Dendritic cell treated with granulocyte-macrophage colony-stimulating factor and Interleukin-4, amounts not matched to agents 40 ng/mL and 50 ng/mL, for 4 days (primary cell): ENCODE measurements around the gene HDAC4.
"Not testable (repeated sequence)": the region's sequence is repeated elsewhere in the genome, so short reads cannot be mapped to it uniquely, and the experiment has no call there.

Experiments
- H3K27ac Mint-ChIP-seq: one replicate; pipeline ENCODE4 v1.8.0; 2022; ENCODE audit warnings: mild to moderate bottlenecking, mixed read lengths
- H3K27me3 Mint-ChIP-seq: one replicate; pipeline ENCODE4 v1.8.0; 2022; ENCODE audit warnings: mild to moderate bottlenecking, mixed read lengths
- H3K36me3 Mint-ChIP-seq: one replicate; pipeline ENCODE4 v1.8.0; 2022; ENCODE audit warnings: low read depth, mixed read lengths
- H3K4me1 Mint-ChIP-seq: one replicate; pipeline ENCODE4 v1.8.0; 2022; ENCODE audit warnings: low read depth, mixed read lengths
- H3K4me3 Mint-ChIP-seq: one replicate; pipeline ENCODE4 v1.8.0; 2022; ENCODE audit warnings: mild to moderate bottlenecking, moderate library complexity, mixed read lengths
- H3K9me3 Mint-ChIP-seq: one replicate; pipeline ENCODE4 v1.8.0; 2022; ENCODE audit warnings: mixed read lengths
- intact Hi-C: fragments of 100-400 bp; cut with micrococcal nuclease; formaldehyde crosslinking; loops from one replicate; pipeline ENCODE4 v1.15.0; 2022

HDAC4 gene

DNA sequence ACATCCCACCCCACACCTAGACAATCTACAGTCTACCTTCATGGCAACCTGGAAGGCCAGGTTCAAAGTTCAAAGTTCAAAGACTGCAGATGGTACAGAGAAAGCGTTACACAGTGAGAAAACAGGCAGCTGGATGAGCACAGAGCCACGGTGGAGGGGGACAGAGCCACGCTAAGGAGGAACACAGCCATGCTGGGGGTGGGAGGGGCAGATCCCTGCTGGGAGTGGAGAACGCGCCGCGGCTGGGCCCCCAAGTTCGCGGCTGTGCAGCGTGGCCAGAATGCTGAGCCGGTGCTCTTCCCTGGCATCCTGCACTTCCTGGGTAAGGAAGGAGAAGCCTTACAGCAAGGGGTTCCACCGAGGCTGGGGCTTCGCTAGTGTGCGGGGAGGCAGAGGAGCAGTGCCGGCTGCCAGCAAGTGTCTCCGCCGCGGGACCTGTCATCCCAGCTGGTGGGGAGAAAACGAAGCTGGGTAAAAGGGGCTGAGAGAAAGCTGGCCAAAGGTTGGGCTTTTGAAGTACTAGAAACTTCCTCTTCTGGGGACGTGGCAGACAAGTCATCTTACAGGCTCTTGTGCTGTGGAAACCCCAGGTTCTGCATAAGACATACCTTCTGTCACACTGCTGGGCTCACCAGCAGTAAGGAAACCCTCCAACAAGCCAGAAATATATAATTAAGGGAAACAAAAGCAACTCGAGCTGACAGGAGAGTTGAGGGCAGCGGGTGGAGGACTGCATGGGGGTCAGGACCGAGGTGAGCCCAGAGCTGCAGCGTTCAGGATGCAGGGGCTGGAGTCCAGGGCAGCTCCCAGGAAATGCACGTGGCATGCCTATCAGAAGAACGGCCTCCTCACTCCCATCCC is 115.5 kb downstream of the HDAC4 start:
- H3K9me3 Mint-ChIP-seq = no peaks in the 10 kb centered on the region
- no peaks in the 10 kb centered on the region for H3K27me3 Mint-ChIP-seq
- peaks cover 17% of the 10 kb centered on the region for H3K4me1 Mint-ChIP-seq
- no peak overlapping the region for H3K27ac Mint-ChIP-seq
- H3K4me3 Mint-ChIP-seq = peak overlapping the region; percentile 68
- no peaks in the 10 kb centered on the region for H3K36me3 Mint-ChIP-seq
- intact Hi-C loops = no loop called here

DNA sequence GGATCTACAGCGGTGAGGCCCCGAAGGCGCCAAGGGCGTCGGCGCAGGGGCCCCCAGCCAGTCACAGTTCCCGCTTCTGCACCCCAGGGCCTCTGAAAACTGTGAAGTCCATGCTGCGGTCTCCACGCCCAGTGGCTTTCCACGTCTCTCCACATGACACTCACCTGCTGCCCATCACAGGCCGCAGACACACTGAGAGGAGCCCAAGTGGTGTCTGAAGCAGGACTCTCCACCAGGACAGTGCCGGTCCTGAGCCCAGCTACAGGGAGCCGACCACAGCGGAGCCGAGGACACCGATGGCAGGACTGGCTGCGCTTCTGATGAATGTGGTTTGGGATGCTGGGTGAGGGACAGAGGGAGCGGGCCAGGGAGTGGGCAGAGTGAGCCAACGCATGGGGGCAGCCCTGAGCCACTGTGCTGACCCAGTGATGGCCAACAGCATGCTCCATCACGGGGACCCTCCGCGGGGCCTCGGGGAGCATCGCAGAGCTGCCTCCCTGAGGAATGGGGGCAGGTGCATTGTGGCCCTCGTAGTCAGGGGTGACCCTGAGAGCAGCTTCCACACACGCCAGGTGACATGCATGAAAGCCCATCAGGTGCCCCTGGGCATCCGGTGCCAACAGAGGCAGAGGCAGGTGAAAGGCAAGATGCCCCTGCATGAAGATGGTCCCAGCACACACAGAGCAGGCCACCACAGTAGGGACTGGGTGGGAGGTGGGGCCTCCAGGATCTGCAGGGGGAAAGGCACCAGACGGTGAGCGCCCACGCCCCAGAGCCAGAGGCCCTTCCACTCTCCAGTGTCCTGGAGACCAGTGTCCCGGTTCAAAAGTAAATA is 116.6 kb downstream of the HDAC4 start:
- Mint-ChIP-seq H3K4me1 (peaks cover 6% of the 10 kb centered on the region), H3K36me3 (no peaks in the 10 kb centered on the region), H3K4me3 (no peak overlapping the region), H3K27ac (no peak overlapping the region), H3K9me3 (no peaks in the 10 kb centered on the region), H3K27me3 (no peaks in the 10 kb centered on the region)
- intact Hi-C loops = no loop called here

DNA sequence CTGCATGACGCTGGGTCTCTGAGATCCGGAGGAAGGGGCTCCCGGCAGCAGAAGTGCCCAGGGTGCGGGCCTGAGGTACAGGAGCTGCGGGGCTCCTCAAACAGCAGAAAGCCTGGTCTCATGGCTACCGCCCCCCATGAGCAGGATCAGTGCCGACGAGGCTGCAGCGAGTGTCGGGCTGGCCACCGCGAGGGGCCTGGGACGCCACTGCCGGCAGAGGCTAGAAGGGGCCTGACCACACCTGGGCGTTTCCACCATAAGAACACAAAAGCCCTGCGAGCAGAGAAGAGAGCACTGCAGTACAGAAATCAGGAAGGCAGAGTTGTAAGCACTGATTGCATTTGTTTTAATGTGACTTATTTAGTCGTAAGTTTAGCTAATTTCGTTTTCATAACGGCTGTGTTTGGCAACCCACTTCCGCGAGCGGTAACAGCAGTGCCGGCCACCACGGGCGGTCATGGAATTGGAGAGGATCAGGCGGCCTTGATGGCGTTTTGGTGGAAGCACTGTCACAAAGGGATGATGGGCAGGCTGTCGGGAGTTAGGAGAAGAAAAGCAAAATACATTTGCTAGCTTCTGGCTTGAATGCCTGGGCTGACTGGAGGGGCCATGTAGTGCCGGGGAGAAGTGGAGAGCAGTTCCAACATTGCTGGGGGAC is 117.4 kb downstream of the HDAC4 start:
- H3K27ac Mint-ChIP-seq = no peak overlapping the region
- H3K4me3 Mint-ChIP-seq = no peak overlapping the region
- H3K27me3 Mint-ChIP-seq = no peaks in the 10 kb centered on the region
- intact Hi-C loops = no loop called here
- no peaks in the 10 kb centered on the region for H3K36me3 Mint-ChIP-seq
- H3K4me1 Mint-ChIP-seq = no peaks in the 10 kb centered on the region
- H3K9me3 Mint-ChIP-seq = no peaks in the 10 kb centered on the region

DNA sequence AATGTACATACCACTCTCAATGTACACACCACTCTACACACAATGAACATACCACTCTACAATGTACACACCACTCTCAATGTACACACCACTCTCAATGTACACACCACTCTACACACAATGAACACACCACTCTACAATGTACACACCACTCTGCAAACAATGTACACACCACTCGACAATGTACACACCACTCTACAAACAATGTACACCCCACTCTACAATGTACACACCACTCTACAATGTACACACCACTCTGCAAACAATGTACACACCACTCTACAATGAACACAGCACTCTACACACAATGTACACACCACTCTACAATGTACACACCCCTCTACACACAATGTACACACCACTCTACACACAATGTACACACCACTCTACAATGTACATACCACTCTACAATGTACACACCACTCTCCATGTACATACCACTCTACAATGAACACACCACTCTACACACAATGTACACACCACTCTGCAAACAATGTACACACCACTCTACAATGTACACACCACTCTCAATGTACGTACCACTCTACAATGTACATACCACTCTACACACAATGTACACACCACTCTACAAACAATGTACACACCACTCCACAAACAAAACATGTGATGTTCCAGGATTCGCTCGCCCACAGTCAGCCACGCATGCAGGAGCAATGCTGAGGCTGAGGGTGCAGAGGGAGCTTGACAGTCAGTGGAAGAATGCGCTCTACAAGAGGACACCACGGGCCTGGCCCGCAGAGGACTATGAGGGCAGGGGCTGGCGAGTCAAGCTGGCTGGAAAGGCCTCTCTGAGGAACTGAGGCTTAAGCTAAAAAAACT is 118.2 kb downstream of the HDAC4 start:
- Mint-ChIP-seq H3K36me3 (no peaks in the 10 kb centered on the region), H3K9me3 (no peaks in the 10 kb centered on the region), H3K4me3 (no peak overlapping the region), H3K27me3 (no peaks in the 10 kb centered on the region), H3K4me1 (peaks cover 4% of the 10 kb centered on the region), H3K27ac (no peak overlapping the region)
- intact Hi-C loops = no loop called here

DNA sequence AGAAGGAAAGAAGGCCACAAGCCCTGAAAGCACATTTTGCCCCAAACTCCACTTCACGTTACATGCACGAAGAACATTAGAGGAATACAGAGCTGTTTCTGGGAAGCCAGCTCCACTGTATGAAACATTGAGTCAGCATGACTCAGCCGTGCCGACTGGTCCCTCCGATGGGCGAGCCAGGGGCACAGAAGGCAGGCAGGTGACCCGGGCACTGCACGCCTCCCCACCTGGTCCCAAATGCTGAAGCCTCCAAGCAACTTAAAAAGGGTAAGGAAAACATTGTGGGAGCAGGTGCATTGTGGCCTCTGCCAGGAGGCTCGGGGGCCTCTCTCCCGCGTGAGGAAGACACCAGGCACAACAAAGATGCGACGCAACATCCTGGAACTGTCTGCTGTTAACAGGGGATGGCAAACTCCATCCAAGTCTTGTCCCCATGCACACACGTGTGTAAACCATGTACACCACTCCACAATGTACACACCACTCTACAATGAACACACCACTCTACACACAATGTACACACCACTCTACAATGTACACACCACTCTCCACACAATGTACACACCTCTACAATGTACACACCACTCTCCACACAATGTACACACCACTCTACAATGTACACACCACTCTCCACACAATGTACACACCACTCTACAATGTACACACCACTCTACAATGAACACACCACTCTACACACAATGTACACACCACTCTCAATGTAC is 120.4 kb downstream of the HDAC4 start:
- H3K4me3 Mint-ChIP-seq, H3K36me3 Mint-ChIP-seq, H3K9me3 Mint-ChIP-seq, H3K27ac Mint-ChIP-seq, intact Hi-C loops, H3K27me3 Mint-ChIP-seq: not testable (repeated sequence)
- peaks cover 26% of the 10 kb centered on the region for H3K4me1 Mint-ChIP-seq

DNA sequence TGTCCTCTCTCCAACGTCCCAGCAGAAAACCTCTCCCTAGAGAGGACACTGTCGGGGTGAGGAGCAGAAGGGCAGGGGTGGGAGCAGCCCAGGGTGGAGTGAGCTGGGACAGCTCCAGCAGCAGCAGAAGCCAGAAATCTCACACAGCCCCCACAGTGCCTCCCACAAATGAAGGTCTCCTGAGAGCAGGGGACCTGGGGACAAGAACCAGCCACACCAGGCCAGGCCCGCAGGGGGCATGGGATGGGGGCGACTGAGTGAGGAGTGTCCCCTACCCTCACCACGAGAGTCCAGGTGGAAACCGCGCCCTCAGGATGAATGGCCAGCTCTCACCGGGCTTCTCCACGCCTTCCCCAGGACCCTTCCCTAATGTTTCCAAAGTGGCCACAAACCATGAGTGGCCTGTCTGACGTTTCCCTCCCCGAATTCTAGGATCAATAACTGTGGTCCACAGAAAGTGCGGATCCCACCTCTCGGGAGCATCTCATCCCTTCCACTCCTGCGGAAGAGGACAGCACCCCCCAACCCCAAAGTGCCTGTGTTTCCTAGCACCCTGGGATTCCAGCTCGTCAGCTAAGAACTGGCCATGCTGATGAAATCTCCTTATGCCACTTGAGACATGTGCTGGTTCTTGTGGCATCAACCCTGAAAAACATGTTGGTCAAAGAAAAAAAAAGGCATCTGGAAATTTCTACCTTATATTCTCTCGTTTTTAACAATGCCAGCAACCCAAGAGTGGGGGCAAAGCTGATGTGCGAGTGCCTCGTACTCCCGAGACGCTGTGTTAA is 121.1 kb downstream of the HDAC4 start:
- Mint-ChIP-seq H3K4me1 (peaks cover 33% of the 10 kb centered on the region), H3K4me3 (no peak overlapping the region), H3K9me3 (no peaks in the 10 kb centered on the region), H3K27ac (no peak overlapping the region), H3K36me3 (no peaks in the 10 kb centered on the region), H3K27me3 (peaks cover 2% of the 10 kb centered on the region)
- intact Hi-C loops = loop anchor here (2.0 kb wide), 1 partner anchor 35 kb away; no protein-coding TSS in a partner anchor

DNA sequence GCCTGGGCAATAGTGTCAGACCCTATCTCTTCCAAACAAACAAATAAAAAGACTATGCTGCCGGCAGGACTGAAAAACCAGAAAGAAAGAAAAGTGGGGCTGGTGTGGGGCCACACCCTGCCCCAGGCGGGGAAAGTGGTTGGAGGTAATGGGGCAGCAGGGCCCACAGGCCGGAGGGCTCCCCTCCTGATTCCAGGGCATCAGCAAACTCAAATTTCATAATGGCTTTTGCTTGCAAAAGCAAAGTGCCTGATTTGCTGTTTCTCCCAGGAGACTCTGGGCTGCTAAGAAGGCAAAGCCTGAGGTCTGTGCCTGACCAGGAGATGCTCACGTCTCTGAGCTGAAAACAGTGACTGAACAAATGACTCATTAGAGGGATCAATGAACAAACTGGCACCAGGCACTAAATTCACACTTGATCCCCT is 121.9 kb downstream of the HDAC4 start:
- intact Hi-C loops = loop anchor here (2.0 kb wide), 1 partner anchor 36 kb away; no protein-coding TSS in a partner anchor
- no peak overlapping the region for H3K4me3 Mint-ChIP-seq
- no peaks in the 10 kb centered on the region for H3K9me3 Mint-ChIP-seq
- H3K36me3 Mint-ChIP-seq = no peaks in the 10 kb centered on the region
- H3K27me3 Mint-ChIP-seq = peaks cover 2% of the 10 kb centered on the region
- no peak overlapping the region for H3K27ac Mint-ChIP-seq
- peaks cover 41% of the 10 kb centered on the region for H3K4me1 Mint-ChIP-seq

DNA sequence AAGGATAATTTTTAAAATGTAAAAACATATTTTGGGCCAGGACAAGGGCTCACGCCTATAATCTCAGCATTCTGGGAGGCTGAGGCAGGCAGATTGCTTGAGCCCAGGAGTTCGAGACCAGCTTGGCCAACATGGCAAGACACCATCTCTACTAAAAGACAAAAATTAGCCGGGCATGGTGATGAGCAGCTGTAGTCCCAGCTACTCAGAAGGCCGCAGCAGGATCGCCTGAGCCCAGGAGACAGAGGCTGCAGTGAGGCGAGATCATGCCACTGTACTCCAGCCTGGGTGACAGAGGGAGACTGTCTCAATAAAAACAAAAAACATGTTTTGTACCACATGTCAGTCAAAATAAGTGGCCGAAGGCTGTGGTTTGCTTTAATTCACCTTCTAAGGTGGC is 122.5 kb downstream of the HDAC4 start:
- no peak overlapping the region for H3K4me3 Mint-ChIP-seq
- no peaks in the 10 kb centered on the region for H3K9me3 Mint-ChIP-seq
- H3K27me3 Mint-ChIP-seq = peaks cover 2% of the 10 kb centered on the region
- H3K27ac Mint-ChIP-seq = no peak overlapping the region
- no peaks in the 10 kb centered on the region for H3K36me3 Mint-ChIP-seq
- H3K4me1 Mint-ChIP-seq = peaks cover 47% of the 10 kb centered on the region
- intact Hi-C loops = loop anchor here (2.0 kb wide), 1 partner anchor 36 kb away; no protein-coding TSS in a partner anchor

DNA sequence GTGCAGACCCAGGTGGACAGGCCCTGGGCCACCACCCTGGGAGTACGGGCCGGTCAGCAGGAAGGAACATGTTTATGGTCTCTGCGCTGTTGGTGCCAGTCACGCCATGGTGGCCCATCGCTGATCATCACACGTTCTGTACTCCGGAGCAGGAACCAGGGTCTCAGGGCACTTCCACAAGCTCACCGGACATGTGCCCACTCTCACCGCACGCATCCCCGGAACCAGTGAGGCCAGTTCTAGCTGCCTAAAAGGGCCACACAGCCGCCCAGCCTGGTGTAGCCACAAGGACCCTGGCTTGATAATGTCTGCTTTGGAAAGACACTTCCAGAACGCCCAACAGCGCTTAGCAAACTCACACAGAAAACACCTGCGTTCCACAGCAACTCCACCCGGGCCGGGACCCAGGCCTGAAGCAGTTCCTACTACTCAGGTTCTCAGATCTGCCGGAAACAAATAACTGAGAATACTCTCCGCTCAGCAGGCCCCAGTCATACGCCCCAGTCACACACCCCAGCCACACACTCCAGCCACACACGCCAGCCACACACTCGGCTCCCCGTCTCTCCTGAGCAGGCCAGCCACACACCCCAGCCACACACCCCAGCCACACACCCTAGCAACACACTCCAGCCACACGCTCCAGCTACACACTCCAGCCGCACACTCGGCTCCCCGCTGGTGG is 123.3 kb downstream of the HDAC4 start:
- H3K4me1 Mint-ChIP-seq = peaks cover 55% of the 10 kb centered on the region
- intact Hi-C loops = loop anchor here (2.0 kb wide), 1 partner anchor 37 kb away; no protein-coding TSS in a partner anchor

DNA sequence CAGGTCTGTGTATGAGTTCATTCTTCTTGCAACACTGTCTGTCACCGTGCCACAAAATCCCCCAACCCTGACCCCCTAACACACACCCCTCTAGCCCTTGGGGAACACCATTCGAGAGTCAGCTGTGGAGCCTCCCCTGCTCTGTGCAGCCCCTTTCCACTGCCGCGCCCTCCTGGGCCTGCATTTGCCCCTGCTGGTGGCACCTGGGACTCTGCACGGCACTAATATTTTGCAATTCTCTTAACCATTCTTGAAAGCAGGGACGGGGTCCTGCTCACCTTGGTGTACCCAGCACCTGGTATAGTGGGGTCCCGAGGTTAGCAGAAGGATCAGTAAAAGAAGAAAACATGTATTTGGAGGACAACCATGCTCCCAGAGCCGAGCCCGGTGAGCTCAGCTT is 124.0 kb downstream of the HDAC4 start:
- Mint-ChIP-seq H3K27ac (peak overlapping the region; percentile 90), H3K9me3 (no peaks in the 10 kb centered on the region), H3K4me1 (peaks cover 62% of the 10 kb centered on the region), H3K4me3 (no peak overlapping the region), H3K36me3 (no peaks in the 10 kb centered on the region), H3K27me3 (peaks cover 2% of the 10 kb centered on the region)
- intact Hi-C loops = no loop called here

More for the DNA sequence above, 123.3 kb downstream of the HDAC4 start:
- Mint-ChIP-seq H3K4me3 (no peak overlapping the region), H3K27ac (peak overlapping the region; percentile 90), H3K36me3 (no peaks in the 10 kb centered on the region), H3K9me3 (no peaks in the 10 kb centered on the region), H3K27me3 (peaks cover 2% of the 10 kb centered on the region)

DNA sequence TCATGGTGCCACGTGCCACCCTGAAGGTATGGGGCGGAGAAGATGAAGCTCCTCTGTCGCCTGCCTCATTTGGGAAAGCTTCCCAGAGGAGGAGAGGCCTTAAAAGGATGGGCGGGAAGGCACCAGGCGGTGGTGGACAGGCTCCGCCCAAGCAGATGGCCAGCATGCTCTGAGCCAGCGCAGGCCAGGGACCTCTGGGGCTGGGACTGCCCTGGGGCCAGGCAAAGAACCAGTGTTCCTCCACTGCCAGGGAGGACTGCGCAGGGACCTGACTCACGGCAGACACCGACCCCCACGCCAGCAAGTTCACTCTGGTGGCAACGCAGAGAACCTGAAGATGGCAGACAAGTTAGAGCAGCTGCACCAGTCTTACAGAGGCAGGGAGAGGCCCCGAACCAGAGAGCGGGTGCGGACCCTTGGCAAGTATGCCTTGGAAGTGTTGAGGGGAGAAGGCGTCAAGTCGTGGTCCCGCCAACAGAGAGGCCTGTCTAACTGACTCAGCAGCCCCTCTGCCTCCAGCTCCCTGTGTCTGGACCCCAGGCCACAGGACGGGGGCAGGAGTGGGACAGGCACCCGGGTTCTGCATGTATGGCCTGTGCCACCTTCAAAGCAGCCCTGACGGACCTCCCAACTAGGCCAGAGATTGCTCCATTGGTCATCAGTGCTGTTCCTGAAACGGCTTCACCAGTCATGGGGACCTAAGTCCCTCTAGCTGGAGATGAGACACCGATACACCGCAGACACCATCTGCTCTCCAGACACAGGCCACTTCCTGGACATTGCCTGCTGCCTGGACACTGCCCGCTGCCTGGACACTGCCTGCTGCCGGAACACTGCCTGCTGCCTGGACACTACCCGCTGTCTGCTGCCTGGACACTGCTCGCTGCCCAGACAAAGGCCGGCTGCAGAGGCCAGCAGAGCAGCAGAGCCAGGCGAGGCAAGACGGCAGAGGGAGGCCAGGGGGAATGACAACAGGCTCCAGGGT is 124.7 kb downstream of the HDAC4 start:
- no peaks in the 10 kb centered on the region for H3K9me3 Mint-ChIP-seq
- H3K36me3 Mint-ChIP-seq = no peaks in the 10 kb centered on the region
- intact Hi-C loops = no loop called here
- H3K27me3 Mint-ChIP-seq = peaks cover 2% of the 10 kb centered on the region
- peak overlapping the region; percentile 64 for H3K4me3 Mint-ChIP-seq
- H3K4me1 Mint-ChIP-seq = peaks cover 62% of the 10 kb centered on the region
- H3K27ac Mint-ChIP-seq = peak overlapping the region; percentile 90
